GM11168 (cell line): Measurements from ENCODE around the gene UBQLN4.
"Not testable (repeated sequence)": the region's sequence is repeated elsewhere in the genome, so short reads cannot be mapped to it uniquely, and the experiment has no call there.

Experiments used
- in situ Hi-C: fragments of 300-500 bp; cut with MboI; formaldehyde crosslinking; loops from one replicate; pipeline ENCODE4 v1.12.0; 2022; ENCODE audit warnings: low sequenced_read_pairs; ENCODE audit not compliant: unreplicated experiment

Gene UBQLN4

DNA sequence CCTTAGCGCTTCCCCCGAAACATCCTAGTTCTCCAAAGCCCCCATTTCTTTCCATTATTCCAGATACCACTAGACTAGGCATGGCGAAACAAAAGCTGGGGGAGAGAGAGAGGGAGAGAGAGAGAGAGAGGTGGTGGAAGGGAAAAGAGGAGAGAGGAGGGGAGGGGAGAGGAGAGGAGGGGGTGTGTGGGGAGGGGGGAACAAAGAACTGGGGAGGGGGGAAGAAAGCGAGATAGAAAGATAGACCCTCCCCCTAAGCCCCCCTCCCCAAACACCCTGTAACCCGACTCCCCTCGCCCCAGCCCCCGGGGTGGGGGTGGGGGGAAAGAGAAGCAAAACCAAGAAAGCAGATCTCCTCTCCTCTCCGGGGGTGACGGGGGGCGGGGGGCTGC, 28.3 kb upstream of the UBQLN4 start:
- in situ Hi-C loops = no loop called here

DNA sequence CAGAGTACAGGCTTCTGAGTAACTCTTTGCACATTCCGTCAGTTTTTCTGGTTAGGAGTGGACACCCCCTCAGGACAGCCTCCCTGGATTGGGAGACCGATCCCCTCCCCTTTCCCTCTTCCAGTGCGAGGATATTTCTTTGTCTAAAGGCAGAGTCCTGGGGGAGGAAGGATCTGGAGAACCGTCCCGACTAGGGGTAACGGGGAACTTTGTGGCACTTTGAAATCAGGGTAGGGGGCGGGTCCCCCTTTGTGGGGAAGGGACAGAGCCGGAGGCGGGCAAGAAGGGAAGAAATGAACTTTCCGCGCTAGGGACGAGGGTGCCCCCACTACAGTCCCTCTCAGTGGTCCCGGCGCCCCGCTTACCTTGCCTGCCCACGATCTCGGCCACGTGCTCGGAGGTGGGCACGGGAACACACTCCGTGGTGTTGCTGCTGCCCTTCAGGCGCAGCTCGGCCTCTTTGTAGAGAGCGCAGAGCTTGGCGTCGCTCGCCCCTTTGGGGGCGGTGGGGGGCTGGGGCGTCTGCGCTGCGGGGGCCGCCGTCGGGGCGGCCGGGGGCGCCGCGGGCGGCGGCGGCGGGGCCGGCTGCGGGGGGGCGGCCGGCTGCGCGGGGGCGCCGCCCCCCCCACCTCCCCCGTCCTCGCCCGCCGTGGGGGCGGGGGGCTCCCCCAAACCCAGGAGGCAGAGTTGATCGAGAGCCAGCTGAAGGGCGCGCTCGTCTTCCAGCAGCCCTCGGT, 27.8 kb upstream of the UBQLN4 start:
- in situ Hi-C loops = no loop called here

DNA sequence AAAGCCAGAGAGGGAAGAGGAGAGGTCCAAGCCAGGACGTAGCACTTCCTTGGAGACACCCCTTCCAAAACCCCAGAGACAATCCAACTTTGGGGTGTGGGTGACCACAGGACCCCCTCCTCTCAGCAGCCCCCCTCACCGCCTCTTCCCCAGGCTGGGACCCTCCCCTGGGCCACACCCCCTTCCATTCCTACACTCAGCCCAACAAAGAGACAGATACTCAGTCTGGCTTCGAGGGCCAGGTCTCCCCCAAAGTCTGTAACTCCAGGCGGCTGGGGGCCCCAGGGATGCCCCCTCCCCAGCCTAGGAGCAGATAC, 27.2 kb upstream of the UBQLN4 start:
- in situ Hi-C loops = no loop called here

DNA sequence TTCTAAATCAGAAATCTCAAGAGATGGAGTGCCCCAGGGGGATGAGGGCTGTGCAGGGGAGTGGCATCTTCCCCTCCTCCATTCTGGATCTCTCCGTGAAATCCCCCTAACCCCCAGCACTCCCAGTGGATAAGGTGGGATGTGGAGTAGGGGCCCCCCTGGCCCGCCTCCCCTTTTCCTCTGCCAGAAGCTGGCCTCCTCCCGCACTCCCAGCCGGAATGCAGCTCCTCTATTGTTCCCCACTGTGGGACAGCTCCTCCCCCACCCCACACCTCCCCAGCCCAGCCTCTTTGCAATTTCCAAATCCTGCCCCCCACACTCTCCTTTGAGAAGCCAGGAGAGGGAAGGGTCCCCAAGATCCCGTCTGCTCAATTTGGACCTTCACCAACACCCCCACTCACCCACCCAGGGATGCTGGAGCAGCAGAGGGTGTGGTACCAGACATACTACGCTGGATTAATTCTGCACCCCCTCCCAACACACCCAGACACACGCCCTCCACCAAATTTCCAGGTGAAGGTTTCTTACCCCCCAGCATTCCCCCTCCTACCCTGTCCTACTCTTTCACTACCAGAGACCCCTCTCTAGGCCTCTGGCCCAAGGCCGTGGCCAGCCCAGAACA, 26.8 kb upstream of the UBQLN4 start:
- in situ Hi-C loops = no loop called here

DNA sequence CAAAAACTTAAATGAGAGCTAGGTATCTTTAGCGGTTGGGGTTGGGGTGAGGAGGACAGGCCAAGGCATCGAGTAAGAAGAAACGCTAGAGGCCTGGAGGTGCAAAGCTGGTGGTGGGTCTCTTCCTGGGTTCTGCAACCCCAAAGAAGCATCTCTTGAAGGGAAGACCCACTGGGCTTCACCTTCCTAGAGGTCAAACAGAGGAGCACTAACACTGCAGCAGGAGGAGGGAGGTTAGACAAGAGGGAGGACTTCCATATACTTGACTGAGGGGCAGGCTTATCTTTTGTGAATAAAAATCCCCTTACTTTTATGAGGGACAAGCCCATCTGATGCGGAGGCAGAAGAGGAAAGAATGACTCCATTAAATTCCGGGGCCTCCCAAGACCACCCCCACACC, 26.2 kb upstream of the UBQLN4 start:
- in situ Hi-C loops = no loop called here

DNA sequence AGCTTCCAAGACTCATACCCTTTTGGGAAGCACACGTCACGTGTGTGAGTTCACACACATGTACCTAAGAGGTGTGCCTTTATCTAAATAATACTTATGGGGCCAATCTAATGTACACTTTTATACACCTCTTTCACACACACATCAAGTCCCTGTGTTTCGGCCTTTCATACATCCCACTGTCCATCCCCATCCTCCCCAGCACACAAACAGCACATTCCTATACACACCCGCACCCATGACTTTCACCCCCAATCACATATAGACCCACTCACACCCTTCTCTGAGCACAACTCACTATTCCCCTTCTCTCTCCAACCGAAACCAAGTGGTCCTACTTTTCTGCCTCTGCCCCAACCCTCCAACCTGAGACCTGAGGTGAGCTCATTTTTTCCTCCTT, 25.1 kb upstream of the UBQLN4 start:
- in situ Hi-C loops = no loop called here

DNA sequence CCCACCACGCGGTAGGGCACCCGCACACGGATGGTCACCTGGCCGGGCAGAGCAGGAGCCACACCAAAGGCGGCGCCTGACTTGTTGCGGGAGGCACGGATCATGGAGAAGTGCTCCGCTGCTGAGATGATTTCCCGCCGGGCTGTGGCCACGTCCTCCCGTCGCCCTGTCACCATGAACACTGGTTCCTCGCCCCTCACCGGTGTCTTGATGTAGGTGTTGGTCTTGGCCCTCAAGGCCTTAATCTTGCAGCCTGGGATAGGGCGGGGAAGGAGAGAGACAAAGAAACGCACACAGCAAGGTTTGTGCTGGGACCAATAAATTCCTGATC, 23.8 kb upstream of the UBQLN4 start:
- in situ Hi-C loops = no loop called here

DNA sequence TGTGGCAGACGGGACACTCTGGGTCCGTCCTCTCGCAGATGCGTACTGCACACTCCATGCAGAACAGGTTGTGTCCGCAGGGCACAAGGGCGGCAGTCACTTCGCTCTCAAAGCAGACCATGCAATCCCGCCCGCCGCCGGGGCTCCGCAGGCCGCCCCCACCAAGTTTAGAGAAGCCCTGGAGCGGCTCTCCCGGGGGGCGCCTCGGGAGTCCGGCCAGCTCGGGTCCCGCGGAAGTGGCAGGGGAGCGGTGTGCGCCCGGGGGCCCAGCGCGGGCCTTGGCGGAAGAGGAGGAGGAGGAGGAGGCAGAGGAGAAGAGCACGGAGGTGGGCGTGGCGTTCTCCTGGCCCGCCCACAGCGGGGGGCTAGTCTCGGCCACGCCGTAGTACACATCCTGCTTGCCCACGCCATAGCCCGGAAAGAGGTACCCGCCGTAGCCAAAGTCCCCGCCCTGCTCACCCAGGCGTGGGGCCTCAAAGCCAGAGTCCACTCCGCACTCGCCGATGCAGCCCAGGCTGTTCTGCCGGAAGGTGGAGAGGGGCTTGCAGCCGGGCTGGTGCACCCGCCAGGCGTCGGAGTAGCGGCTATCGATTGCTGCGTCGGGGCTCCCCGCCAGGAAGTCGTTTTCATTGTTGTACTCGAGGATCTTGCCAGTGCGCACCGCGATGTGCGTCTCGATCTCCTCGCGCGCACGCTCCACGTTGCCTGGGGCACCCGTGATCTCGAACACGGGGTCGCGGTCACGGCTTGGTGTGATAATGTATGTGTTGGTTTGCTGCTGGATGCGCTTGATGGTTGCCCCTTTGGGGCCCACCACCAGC, 23.2 kb upstream of the UBQLN4 start:
- in situ Hi-C loops = no loop called here

DNA sequence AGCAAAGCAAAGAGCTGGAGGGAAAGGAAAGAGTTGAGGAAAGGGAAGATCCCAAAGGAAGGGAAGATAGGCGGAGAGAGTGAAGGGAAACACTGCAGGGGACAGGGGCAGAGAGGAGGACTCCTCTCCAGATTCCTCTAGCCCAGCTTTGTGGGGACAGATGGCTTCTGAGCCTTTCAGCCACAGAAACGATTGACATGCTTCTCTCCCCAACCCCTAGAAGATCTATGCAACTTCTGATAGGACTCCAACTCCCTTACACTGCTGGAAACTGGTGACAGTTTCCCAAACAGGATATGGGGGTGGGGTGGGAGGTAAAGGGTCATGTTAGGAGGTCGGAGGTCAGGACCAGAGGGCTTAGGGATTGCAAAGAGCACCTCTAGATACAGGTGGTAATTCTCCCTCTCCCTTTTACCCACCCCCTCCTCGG, 22.2 kb upstream of the UBQLN4 start:
- in situ Hi-C loops = no loop called here

DNA sequence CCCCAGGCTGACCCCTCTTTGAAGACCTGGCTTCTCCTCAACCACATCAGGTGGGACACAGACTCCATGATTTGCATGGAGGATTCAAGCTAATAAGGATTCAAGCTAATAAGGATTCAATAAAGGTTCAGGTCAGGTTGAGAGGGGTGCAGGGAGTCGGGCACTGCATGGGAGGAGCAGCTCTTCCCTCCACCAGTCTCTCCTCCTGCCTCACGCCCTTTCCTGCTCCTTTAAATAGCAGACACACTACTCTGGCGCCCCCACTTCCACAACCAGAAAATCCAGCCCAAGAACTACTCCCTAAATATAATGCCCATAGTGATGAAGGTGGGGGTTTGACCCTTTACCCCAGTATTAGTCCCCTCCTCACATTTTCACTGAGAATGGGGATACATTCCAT, 21.6 kb upstream of the UBQLN4 start:
- in situ Hi-C loops = no loop called here

DNA sequence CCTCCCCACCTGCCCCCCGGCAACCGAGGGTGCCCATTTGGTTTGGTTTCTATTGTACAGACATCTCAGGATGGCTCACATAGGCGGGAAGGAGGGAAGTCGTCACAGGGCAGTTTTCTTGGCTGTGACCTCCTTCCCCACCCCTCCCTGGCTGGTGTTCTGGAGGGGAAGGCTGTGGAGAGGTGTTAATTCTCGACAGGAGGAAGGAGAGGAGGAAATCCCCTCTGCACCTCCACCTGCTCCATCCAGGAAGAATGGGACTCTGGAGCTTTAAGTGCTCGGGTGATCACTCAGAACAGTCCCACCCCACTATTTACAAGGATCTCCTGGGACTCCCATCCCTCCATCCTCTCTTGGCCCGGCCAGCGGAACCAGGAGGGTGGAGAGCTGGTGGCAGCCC, 21.1 kb upstream of the UBQLN4 start:
- in situ Hi-C loops = no loop called here

DNA sequence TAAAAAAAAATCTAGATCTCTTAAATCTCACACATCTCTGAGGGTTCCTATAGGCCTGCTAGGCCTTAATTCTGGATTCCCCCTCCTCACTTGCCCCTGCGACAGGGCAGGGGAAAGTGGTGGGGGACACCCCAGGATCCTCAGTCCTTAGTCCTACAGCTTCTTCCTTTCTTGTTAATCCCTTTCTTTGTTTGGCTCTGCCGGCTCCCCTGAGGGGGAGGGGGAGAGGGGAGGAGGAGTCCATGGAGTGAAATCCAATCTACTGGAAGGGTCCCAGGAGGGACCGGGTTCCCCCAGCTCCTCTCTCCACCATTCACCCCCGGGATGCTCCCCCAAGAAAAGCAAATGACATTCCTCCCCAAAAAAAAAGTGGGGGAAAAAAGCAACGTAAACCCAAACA, 20.1 kb upstream of the UBQLN4 start:
- in situ Hi-C loops = no loop called here

DNA sequence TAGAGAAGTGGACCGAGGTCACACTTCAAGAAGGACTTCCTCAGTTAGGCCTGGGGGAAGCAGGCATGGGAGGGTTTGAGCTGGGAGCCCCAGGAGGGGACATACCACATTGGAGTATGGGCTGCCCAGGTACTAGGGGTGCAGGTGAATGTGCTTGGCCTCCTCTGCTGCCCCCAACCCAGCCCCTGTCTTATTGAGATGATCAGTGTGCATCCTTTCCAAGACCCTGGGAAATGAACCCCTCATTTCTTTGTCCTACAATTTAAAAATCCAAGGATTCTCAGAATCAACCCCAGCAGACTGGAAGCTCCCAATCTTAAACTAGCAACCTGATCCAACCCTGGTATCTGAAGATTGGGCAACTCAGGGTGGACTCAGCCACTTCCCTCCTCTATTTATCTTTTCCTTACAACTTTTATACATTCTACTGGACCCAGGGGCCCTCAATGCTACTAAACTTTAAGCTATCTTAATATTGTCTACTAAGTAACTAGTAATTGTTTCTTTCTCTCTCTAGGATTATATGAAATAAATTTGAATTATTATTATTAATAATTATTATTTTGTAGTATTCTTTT, 19.6 kb upstream of the UBQLN4 start:
- in situ Hi-C loops = no loop called here

DNA sequence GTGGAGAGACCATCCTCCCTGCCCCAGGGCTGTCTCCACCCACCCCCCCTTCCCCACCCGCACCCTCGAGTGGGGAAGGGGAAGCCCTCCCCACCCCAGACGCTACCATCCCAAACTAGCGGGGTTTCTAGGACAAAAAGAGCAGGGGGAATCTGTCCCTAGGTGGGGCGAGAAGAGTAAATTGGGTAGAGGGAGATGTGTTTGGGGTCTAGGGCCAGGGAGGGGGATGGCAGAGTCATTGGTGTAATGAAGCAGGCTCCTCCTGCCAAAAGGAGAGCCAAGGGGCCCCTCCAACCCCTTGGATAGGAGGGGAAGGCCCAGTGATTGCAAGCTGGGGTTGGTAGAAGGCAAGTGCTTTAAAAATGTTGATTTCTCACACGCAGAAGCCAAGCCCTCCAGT, 18.7 kb upstream of the UBQLN4 start:
- in situ Hi-C loops = no loop called here

DNA sequence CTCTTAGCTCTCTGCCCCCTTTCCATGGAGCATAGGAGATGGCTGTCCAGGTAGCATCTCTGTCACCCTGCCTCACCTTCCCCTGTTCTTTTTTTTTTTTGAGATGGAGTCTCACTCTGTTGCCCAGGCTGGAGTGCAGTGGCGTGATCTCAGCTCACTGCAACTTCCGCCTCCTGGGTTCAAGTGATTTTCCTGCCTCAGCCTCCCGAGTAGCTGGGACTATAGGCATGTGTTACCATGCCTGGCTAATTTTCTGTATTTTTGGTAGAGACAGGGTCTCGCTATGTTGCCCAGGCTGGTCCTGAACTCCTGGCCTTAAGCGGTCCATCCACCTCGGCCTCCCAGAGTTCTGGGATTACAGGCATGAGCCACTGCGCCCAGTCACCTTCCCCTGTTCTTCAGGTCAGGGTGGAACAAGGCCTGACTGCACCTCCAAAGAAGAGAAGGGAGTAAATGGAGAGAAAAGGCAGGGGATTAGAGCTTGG, 17.8 kb upstream of the UBQLN4 start:
- in situ Hi-C loops = not testable (repeated sequence)

DNA sequence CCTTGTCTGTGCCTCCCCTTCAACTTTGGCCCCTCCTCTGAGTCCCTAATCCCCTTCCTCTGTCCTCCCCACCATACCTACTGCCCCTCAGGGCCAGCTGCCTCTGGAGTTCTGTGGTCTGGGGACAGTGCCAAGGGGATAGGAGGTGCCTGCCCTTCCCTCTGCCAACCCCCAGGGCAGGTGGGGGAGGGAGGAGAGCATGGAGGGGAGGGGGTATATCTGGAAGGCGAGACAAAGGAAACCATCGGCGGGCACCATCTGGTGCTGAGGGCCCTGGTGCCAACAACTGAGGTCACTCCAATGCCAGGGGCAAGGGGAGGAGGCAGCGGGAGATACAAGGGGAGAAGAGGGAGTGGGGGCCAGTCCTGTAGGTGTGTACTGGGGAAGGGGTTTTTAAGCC, 16.9 kb upstream of the UBQLN4 start:
- in situ Hi-C loops = no loop called here

DNA sequence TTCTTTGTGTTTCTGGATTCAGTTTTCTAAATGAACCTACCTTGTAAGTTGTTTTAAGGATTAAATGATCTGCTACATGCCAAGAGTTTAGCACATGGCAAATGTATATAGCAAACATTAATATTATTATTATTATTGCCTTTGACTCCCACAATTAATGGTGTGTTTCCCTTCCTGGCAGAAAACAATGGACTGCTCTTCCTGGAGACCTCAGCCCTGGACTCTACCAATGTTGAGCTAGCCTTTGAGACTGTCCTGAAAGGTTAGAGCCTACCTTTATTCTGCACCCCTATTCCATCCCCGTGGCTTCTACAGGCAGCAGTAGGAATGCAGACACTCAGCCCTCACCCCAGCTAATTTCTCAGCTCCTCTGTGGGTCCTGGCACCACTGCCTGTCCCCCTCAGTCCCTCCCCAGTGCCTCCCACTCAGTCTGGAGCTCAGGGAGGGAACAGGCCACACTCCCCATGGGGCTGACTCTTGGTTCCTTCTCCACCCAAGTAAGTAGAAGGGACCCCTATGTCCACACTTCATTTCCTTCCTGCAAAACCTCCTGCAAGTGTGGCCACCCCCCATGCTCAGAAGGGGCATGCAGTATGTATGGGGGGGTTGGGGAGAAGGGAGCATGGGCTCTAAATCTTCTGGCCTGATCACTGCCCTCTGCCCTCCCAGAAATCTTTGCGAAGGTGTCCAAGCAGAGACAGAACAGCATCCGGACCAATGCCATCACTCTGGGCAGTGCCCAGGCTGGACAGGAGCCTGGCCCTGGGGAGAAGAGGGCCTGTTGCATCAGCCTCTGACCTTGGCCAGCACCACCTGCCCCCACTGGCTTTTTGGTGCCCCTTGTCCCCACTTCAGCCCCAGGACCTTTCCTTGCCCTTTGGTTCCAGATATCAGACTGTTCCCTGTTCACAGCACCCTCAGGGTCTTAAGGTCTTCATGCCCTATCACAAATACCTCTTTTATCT, 16.2 kb upstream of the UBQLN4 start:
- in situ Hi-C loops = no loop called here

DNA sequence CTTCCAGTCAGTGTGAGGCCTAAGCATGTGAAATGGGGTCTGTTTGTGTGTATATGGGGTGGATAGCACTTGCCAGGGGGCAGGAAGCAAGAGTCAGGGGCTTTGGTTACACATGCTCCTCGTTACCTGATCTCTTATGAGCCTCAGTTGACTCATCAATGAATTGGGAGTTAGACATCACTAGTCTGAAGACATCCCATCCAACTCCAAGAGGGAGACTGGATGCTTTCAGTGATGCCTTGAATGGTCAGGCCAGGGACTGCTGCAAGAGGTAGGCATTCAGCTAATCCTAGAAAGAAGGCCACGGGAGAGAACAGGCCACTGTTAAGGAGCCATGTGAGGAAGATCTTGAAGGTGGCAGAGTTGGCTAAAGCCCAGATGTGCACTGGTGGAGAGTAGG, 13.7 kb upstream of the UBQLN4 start:
- in situ Hi-C loops = no loop called here

DNA sequence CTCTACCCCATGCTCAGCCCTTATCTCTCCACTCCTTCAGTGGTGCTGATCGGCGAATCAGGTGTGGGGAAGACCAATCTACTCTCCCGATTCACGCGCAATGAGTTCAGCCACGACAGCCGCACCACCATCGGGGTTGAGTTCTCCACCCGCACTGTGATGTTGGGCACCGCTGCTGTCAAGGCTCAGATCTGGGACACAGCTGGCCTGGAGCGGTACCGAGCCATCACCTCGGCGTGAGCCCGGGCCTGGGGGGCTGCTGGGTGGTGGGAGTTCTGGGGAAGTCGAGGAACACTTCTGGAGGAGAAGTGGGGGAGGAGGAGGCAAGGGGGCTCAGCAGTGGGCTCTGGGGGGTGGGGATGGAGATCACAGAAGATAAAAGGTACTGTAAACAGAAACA, 12.3 kb upstream of the UBQLN4 start:
- in situ Hi-C loops = no loop called here

DNA sequence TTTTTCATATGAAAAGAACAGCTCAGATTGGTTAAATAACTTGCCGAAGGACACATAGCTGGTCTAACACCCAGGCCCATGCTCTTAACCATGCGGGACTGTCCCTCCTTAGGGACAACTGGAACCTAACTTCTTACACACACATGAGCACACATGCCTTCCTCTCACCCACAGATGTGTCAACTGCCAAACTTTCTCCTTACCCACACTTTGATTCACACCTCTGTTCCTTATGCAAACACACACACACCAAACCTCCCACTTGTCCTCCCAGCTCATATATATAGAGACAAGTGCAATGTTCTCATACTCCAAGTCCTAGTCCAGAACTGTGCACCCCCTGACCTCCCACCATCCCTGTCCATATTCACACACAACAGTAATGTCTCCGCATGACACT, 11.6 kb upstream of the UBQLN4 start:
- in situ Hi-C loops = no loop called here
